Right lobe of liver (tissue), 4 donors: ENCODE data around the gene GALNT2.

Experiments
- POLR2A ChIP-seq: fragments of 450-650 bp; IDR thresholded peaks from one replicate; pipeline ENCODE4 v1.6.1; 2017; ENCODE audit warnings: antibody characterized with exemption, mild to moderate bottlenecking
- TF ChIP-seq, protein P1 (sequence below), 4 donors: fragments of 200-600 bp in 3 of 4; fragments of 450-650 bp in 1 of 4; IDR thresholded peaks; one replicate each; pipeline versions ENCODE4 v1.5.1 to v1.8.0; 2016 to 2022; ENCODE audit warnings: antibody characterized with exemption in 4 of 4, mild to moderate bottlenecking in 2 of 4
- donor health status: DM: no; HTN: no; CAD: no.
- donor health status: DM: no; HTN: no; CAD: no.
- donor health status: DM: no; HTN: yes; CAD: no.

DNA sequence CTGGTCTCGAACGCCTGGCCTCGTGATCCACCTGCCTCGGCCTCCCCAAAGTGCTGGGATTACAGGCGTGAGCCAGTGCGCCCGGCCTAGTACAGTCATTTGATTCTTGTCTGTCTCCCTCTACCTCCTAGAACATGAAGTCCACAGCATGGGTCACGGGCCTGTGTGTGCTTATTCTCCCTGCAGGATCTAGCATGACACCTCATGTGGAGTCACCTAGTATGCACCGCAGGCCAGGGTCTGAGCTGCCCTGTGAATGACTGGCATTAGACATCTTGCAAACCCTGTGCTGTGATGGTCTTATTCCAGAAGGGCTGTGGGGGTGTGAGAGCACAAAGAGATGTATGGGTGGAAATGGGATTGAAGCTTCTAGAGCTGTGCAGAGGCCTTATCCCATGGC lies 133.2 kb downstream of the GALNT2 start:
- TF ChIP-seq, protein P1, sequence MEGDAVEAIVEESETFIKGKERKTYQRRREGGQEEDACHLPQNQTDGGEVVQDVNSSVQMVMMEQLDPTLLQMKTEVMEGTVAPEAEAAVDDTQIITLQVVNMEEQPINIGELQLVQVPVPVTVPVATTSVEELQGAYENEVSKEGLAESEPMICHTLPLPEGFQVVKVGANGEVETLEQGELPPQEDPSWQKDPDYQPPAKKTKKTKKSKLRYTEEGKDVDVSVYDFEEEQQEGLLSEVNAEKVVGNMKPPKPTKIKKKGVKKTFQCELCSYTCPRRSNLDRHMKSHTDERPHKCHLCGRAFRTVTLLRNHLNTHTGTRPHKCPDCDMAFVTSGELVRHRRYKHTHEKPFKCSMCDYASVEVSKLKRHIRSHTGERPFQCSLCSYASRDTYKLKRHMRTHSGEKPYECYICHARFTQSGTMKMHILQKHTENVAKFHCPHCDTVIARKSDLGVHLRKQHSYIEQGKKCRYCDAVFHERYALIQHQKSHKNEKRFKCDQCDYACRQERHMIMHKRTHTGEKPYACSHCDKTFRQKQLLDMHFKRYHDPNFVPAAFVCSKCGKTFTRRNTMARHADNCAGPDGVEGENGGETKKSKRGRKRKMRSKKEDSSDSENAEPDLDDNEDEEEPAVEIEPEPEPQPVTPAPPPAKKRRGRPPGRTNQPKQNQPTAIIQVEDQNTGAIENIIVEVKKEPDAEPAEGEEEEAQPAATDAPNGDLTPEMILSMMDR (IDR thresholded peaks at IDR 0.05): no peak
- TF ChIP-seq POLR2A: no peak
